Measurements from ENCODE around the gene ASXL2. TPM values are rescaled to one million over a fixed set of nuclear protein-coding genes. Genes with fewer than 3 reads are reported as not detected.
"Not testable (repeated sequence)": the region's sequence is repeated elsewhere in the genome, so short reads cannot be mapped to it uniquely, and the experiment has no call there.

ASXL2 gene
- total RNA-seq, 1 experiment from 2014 or later = 19.9 TPM

DNA sequence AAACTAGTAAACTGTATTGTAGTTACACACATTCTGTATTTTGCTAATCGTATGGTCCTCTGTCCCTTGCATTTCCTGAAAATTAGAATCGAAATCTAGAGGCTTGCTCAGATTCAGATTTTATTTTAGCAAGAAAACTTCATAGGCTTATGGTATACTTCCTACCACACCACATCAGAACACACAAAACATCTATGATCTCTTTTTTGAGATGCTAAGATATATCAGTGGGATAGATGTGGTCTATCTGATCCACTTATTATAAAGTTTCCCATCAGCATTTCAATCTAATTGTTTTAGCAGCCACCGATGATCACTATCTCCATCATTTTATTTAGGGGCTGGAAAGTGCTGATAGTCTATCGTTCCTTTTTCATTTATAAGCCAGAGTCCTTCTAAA is 27.9 kb downstream of the ASXL2 start:
- DNase-seq (ENCODE audit: low read depth, low spot score); in situ Hi-C loops (cut with HindIII; ENCODE audit: low pct_unique_long_range_greater_than_20kb, low sequenced_read_pairs): not testable (repeated sequence)

DNA sequence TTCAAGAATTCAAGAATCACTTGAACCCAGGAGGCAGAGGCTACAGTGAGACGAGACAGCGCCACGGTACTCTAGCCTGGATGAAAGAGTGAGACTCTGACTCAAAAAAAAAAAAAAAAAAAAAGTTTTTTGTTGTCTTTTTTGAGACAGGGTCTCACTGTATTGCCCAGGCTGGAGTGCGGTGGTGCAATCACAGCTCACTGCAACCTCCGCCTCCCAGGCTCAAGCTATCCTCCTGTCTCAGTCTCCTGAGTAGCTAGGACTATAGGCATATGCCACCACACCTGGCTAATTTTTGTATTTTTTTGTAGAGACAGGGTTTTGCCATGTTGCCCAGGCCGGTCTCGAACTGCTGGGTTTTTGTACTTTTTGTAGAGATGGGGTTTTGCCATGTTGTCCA is 28.9 kb downstream of the ASXL2 start:
- DNase-seq (ENCODE audit: low read depth, low spot score); in situ Hi-C loops (cut with HindIII; ENCODE audit: low pct_unique_long_range_greater_than_20kb, low sequenced_read_pairs): not testable (repeated sequence)

DNA sequence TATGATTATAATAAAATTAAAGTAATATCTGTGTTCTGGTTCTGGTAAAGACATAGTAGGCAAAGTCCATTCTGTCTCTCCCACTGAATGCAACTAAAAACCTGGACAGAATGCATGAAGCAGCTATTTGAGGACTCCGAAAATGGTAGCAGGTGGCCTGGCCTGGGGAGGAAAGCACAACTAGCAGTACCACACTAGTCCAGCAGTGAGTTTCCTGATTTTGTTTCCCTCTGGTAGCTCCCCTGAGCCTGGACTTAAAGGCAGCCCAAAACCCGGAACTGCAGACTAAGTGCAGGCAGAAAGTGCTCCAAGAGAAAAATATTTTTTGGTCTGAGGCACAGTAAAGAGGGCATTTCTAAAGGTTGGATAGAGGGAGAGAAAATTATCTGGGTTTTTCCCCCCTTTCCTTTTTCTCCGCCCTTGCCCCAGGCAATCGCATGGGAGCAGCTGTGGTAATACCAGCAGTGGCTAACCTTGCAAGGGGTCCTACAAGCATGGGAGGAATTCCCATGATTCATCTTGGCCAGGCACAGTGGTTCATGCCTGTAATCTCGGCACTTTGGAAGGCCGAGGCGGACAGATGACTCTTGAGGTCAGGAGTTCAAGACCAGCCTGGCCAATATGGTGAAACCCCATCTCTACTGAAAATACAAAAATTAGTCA is 32.3 kb downstream of the ASXL2 start:
- no peak for DNase-seq (ENCODE audit: low read depth, low spot score)

DNA sequence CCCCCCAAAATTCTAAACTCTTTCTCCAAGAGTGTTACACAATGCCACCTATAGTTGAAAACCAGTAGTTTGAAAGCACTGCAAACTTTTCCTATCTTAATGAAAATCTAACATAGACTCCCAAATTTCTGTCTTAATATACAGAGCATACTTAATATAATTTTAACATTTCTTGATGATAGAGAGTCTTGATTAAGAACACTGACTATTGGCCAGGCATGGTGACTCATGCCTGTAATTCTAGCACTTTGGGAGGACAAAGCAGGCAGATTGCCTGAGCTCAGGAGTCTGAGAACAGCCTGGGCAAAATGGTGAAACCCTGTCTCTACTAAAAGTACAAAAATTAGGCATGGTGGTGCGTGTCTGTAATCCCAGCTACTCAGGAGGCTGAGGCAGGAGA is 34.2 kb downstream of the ASXL2 start:
- no peak for DNase-seq (ENCODE audit: low read depth, low spot score)
- in situ Hi-C loops (cut with HindIII; ENCODE audit: low pct_unique_long_range_greater_than_20kb, low sequenced_read_pairs) = no loop called here

More for the DNA sequence above, 32.3 kb downstream of the ASXL2 start:
- in situ Hi-C loops (cut with HindIII; ENCODE audit: low pct_unique_long_range_greater_than_20kb, low sequenced_read_pairs) = no loop called here

DNA sequence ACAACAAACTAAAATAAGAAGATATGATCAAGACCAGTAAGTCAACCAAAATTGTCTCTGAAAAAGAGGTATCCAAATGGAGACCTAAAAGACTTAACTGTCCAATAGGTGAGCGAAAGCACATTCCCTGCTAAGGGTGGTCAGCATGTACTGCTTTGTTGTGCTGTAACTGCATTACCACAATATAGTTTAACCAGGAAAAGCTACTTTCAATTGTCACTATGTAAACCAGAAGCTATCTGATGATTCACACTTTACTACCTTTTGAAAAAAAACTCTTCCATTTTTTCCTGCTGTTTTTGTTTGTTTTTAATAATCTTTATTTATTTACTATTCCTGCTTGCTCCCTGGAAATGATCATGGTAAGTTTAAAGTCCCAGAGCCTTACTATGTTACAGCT is 36.1 kb downstream of the ASXL2 start:
- DNase-seq (ENCODE audit: low read depth, low spot score) = no peak
- in situ Hi-C loops (cut with HindIII; ENCODE audit: low pct_unique_long_range_greater_than_20kb, low sequenced_read_pairs) = no loop called here

DNA sequence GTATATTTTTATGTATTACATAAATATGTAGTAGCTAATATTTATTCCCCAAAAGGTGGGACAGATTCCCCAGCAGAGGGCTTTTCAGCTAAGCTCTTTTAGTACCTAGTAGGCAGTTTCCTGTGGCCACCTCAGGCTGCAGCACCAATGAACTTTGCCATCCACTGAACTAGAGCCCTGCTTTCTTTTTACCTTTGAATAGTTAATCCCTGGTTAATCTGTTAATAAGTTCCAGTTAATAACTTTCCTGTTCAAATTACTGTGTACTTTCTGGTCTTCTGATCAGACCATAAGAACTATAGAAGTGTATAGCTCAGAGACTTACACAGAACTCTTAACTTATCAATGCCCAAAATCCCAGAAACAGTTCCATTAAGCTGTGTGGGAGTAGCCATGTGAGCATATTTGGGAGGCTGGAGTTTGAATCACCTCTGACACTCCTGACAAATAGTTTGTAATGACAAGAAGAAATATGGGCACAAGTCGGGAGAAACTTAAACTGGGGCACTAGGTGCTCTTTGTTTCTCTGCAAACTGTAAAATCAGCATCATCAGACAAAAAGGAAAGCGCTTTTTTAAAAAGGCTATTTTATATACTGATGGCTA is 40.0 kb downstream of the ASXL2 start:
- DNase-seq (ENCODE audit: low read depth, low spot score) = no peak
- in situ Hi-C loops (cut with HindIII; ENCODE audit: low pct_unique_long_range_greater_than_20kb, low sequenced_read_pairs) = no loop called here

DNA sequence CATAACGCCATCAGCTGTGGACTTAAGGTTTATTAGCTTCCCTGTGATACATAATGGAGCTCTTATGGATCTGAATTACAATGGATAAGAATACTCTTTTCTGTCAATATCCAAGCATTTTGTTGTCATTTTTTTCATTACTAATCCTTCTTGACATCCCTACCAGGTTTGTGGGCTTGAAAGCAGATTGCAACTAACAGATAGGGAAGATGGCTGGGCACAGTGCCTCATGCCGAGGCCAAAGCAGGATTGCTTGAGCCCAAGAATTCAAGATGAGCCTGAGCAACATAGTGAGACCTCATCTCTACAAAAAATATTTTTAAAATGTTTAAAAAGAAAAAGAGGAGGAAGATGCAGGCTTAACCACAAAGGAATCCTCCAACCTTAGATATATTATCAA is 42.4 kb downstream of the ASXL2 start:
- in situ Hi-C loops (cut with HindIII; ENCODE audit: low pct_unique_long_range_greater_than_20kb, low sequenced_read_pairs) = no loop called here
- no peak for DNase-seq (ENCODE audit: low read depth, low spot score)

DNA sequence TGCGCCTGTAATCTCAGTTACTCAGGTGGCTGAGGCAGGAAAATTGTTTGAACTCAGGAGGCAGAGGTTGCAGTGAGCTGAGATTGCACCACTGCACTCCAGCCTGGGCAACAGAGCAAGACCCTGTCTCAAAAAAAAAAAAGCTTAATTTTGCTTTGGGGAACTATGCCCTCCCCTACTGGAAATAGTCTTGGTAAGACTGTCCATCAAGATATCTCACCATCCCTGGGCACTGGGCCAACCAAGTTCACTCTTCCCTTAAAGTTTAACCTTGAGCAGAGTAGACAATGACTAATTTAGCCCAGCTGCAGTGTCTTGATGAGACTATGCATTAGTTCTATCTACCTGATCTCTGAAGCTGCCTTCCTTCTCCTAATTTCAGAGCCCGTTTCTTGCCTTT is 44.7 kb downstream of the ASXL2 start:
- in situ Hi-C loops (cut with HindIII; ENCODE audit: low pct_unique_long_range_greater_than_20kb, low sequenced_read_pairs) = no loop called here
- DNase-seq (ENCODE audit: low read depth, low spot score) = no peak

DNA sequence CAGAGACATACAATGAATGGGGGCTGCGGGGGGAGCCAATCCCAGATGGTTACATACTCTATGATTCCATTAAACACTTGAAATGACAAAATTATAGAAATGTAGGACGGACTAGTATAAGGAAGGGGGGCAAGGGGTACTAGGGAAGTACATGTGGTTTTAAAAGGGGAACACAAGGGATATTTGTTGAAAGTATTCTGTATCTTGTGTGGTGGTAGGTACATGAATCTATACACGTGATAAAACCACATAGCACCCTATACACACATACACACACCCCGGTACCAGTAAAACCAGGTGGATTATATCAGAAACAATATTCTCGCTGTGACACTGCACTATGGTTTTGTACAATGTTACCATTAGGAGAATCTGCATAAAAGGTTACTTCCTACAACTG is 45.4 kb downstream of the ASXL2 start:
- DNase-seq (ENCODE audit: low read depth, low spot score) = no peak
- in situ Hi-C loops (cut with HindIII; ENCODE audit: low pct_unique_long_range_greater_than_20kb, low sequenced_read_pairs) = no loop called here

DNA sequence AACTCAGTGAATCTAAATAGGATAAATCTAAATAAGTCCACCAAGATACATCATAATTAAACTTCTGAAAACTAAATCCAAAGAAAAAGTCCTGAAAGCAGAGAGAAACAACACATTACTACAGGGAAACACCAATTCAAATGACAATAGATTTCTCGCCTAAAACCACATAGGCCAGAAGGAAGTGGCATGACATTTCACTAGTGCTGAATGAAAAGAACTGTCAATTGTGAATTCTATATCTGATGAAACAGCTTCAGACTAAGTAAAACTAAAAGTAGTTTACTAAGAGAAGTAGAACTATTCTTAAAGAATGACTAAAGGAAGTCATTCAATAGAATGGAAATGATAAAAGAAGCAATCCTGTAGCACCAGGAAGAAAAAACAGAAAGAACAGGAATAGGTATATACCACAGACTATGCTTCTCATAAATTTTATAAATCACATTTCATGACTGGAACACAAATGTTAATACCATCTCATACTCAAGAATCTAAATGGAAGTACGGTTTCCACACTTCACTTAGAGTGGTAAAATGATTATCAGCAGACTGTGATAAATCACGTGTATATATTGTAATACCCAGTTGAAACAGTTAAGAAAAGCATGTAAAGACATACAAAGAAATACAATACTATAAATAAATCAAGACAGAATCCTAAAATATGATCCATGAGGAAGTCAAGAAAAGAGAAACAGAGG is 46.4 kb downstream of the ASXL2 start:
- in situ Hi-C loops (cut with HindIII; ENCODE audit: low pct_unique_long_range_greater_than_20kb, low sequenced_read_pairs) = no loop called here
- peak; percentile 63 for DNase-seq (ENCODE audit: low read depth, low spot score)

DNA sequence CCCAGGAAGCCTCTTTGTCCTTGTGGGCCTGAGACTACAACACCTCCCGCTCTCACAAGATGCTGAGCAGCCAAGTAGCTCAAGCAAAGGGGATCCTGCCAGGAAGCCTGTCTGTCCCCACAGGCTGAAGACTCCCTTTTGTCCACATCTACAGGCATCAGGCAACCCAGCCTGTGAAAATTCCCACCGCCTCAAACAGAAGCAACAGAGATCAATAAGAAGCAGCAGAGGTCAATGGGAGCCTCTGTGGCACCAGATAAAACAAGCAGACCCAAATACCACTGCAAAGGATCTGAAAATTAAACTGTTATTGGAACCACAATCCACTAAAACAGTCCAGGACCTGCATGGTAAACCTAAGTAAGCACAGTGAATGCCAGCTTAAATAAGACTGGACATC is 48.5 kb downstream of the ASXL2 start:
- no peak for DNase-seq (ENCODE audit: low read depth, low spot score)
- in situ Hi-C loops (cut with HindIII; ENCODE audit: low pct_unique_long_range_greater_than_20kb, low sequenced_read_pairs) = no loop called here

DNA sequence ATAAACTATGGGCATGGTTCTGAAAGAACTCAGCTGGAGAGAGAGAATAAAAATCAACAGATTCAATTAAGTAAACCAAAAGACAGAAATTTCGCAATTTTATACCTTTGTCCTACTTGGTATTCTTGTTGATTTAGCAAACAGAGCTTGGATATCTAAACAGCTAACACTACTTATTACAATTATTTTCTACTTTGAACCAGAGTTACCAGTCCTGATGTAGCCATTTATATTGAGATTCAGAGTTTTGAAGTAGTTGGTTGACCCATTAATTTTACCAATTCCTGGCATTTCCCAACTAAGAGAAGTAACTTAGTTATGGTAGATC is 48.9 kb downstream of the ASXL2 start:
- no peak for DNase-seq (ENCODE audit: low read depth, low spot score)
- in situ Hi-C loops (cut with HindIII; ENCODE audit: low pct_unique_long_range_greater_than_20kb, low sequenced_read_pairs) = no loop called here

DNA sequence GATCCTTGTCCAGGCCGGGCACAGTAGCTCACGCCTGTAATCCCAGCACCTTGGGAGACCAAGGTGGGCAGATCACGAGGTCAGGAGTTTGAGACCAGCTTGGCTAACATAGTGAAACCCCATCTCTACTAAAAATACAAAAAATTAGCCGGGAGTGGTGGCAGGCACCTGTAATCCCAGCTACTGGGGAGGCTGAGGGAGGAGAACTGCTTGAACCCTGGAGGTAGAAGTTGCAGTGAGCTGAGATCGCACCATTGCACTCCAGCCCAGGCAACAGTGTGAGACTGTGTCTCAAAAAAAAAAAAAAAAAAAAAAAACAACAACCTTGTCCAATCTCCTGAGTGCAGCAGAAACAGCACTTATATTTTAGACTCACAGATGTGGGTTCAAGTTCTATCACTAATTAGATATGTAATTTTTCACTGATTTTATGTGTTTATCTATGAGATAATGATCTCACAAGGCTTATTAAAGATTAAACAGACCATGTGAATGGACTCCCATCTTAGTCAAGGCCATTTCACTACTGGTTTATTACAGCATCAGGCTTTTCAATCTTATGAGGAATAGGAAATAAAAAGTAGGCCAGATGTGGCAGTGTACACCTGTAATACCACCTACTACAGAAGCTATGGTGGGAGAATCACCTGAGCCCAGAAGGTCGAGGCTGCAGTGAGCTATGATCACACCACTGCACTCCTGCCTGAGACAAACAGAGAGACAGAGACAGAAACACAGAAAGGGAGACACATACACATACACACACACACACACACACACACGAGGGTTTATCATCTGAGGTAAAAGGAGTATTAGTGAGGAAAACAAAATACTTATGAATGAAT is 49.5 kb downstream of the ASXL2 start:
- in situ Hi-C loops (cut with HindIII; ENCODE audit: low pct_unique_long_range_greater_than_20kb, low sequenced_read_pairs); DNase-seq (ENCODE audit: low read depth, low spot score): not testable (repeated sequence)

DNA sequence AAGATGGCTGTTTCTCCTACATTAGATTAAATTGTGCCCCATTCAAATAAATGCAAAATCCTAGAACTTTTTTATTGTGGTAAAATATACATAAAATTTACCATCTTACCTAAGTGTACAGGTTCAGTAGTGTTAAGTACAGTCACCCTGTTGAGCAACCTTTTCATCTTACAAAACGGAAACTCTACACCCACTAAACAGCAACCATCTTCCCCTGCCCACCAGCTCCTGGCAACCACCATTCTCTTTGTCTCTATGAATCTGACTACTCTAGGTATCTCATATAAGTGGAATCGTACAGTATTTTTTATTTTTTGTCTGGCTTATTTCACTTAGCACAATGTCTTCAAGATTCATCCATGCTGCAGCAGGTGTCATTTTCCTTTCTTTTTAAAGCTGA is 53.0 kb downstream of the ASXL2 start:
- no peak for DNase-seq (ENCODE audit: low read depth, low spot score)
- in situ Hi-C loops (cut with HindIII; ENCODE audit: low pct_unique_long_range_greater_than_20kb, low sequenced_read_pairs) = no loop called here

DNA sequence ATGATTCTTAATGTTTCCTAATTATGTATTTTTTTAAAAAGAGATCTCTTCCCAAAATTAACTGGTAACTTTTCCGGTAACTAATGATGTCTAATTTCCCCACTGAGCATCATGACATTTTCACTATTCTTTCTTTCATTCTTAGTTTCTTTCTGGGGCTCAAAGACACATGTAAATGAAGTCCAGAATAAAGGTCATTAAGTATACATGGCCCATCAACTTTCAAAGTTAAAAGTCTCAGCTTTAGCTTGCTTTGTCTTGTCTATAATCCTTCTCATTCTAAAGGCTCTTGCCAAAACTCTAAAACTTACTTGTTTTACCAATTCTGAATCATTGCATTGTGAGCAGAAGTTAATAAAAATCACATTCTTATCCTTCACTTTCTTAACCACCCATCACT is 53.6 kb downstream of the ASXL2 start:
- in situ Hi-C loops (cut with HindIII; ENCODE audit: low pct_unique_long_range_greater_than_20kb, low sequenced_read_pairs) = no loop called here
- DNase-seq (ENCODE audit: low read depth, low spot score) = no peak

DNA sequence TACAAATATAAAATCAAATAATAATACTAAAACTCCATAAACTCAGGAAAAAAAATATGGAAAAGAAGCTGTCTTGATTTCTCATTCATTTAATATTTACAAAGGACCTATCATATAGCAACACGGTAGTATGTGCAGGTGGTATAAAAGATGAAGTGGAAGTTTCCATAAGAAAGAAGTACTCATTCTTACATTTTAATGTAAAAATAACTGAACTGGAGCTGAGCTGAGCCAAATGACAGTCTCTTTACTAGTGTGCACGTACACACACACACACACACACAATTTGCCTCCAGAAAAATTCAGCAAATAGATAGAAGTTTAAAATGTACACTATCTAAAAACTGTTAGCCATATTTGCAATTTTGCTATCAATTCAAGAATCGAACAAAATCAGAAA is 54.1 kb downstream of the ASXL2 start:
- in situ Hi-C loops (cut with HindIII; ENCODE audit: low pct_unique_long_range_greater_than_20kb, low sequenced_read_pairs) = no loop called here
- no peak for DNase-seq (ENCODE audit: low read depth, low spot score)

DNA sequence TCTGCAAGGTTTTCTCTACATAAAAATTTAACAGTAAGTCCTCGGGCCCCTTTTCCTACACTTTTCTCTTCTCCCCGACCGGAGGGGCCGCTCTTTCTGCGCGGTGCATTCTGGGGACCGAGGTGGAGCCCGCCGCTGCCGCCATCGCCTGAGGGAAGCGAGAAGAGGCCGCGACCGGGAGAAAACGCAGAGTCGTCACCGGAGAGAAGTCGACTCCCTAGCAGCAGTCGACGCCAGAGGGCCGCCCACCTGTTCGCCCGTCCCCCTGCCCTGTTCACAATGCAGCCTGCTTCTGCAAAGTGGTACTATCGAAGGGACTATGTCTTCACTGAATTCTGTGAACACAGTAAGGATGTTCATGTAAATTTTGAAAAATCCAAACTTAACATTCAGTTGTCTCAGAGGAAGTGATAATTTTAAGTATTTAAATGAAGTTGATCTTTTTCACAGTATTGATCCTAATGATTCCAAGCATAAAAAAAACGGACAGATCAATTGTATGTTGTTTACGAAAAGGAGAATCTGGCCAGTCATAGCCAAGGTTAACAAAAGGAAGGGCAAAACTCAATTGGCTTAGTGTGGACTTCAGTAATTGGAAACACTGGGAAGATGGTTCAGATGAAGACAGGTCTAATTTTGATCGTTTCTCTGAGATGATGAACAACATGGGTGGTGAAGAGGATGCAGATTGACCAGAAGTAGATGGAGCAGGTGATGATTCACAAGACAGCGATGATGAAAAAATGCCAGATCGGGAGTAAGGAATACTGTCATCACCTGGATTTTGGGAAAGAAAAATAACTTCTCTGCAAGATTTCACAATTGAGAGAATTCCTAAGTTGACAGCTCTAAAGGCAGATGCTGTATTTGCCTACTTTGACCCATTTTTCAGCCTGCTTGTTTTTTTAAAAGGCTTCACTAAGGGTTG is 55.8 kb downstream of the ASXL2 start:
- in situ Hi-C loops (cut with HindIII; ENCODE audit: low pct_unique_long_range_greater_than_20kb, low sequenced_read_pairs) = no loop called here
- no peak for DNase-seq (ENCODE audit: low read depth, low spot score)
